Karpas-422 (cell line): Measurements from ENCODE around the gene EREG. TPM values are rescaled to one million over a fixed set of nuclear protein-coding genes. Genes with fewer than 3 reads are reported as not detected.

Source experiments
- DNase-seq: peaks from one replicate; pipeline ENCODE4 v3.0.0-alpha.2; 2015
- H2AFZ ChIP-seq: fragments of 200-600 bp; sonication (generic); 2 replicates; pipeline ENCODE4 v1.6.1; 2014; ENCODE audit warnings: antibody characterized with exemption, low read length, mixed read lengths
- H3K27ac ChIP-seq: fragments of 200-600 bp; sonication (generic); 2 replicates; pipeline ENCODE4 v1.5.1; 2014; ENCODE audit warnings: mild to moderate bottlenecking, low read length, moderate library complexity
- H3K27me3 ChIP-seq: fragments of 200-600 bp; sonication (generic); 2 replicates; pipeline ENCODE4 v1.6.1; 2014; ENCODE audit warnings: low read length, mixed read lengths
- H3K36me3 ChIP-seq: fragments of 200-600 bp; sonication (generic); 2 replicates; pipeline ENCODE4 v1.6.1; 2014; ENCODE audit warnings: low read length, mixed read lengths; ENCODE audit not compliant: insufficient read depth
- H3K4me1 ChIP-seq: fragments of 200-600 bp; sonication (generic); 2 replicates; pipeline ENCODE4 v1.6.1; 2014; ENCODE audit warnings: mild to moderate bottlenecking, low read length, mixed read lengths
- H3K4me2 ChIP-seq: fragments of 200-600 bp; sonication (generic); 2 replicates; pipeline ENCODE4 v1.6.1; 2014; ENCODE audit warnings: low read length, low read depth, mild to moderate bottlenecking; ENCODE audit not compliant: poor library complexity, severe bottlenecking
- H3K4me3 ChIP-seq: fragments of 200-600 bp; sonication (generic); 2 replicates; pipeline ENCODE4 v1.5.1; 2014; ENCODE audit warnings: mild to moderate bottlenecking, antibody characterized with exemption, low read length, mixed read lengths
- H3K79me2 ChIP-seq: fragments of 200-600 bp; sonication (generic); 2 replicates; pipeline ENCODE4 v1.6.1; 2014; ENCODE audit warnings: mild to moderate bottlenecking, low read length, mixed read lengths
- H3K9ac ChIP-seq: fragments of 200-600 bp; sonication (generic); 2 replicates; pipeline ENCODE4 v1.6.0; 2014; ENCODE audit warnings: low read length
- H3K9me2 ChIP-seq: fragments of 200-600 bp; sonication (generic), shearing (Covaris generic); replicated peaks from 2 replicates; pipeline ENCODE4 v1.6.0; 2014; ENCODE audit warnings: mild to moderate bottlenecking, low read length, moderate library complexity; ENCODE audit not compliant: insufficient read depth
- H3K9me3 ChIP-seq: fragments of 300-700, 200-600 bp; sonication (generic); 2 replicates; pipeline ENCODE4 v1.6.1; 2014; ENCODE audit warnings: low read length, mixed read lengths
- H4K20me1 ChIP-seq: fragments of 200-600 bp; sonication (generic); 2 replicates; pipeline ENCODE4 v1.6.1; 2014; ENCODE audit warnings: mild to moderate bottlenecking, antibody characterized with exemption, low read length, low read depth; ENCODE audit not compliant: insufficient read depth
- total RNA-seq: library from RNA; depleted of rRNA; stranded (reverse); fragments of >200 nt; shearing (Covaris generic); gene quantifications from 2 replicates; pipeline ENCODE4 v1.2.3, GENCODE V29; 2014; ENCODE audit warnings: low replicate concordance

EREG gene
- total RNA-seq, 1 experiment from 2014 or later, result not detected

GRCh38 chr4:74412225-74412624 lies 47.3 kb downstream of the EREG start:
- Histone ChIP-seq H3K27ac (no peak overlapping the region), H3K9ac (no peak overlapping the region), H3K4me1 (no peaks in the 10 kb centered on the region), H3K4me2 (no peak overlapping the region), H3K79me2 (no peaks in the 10 kb centered on the region), H4K20me1 (no peaks in the 10 kb centered on the region), H3K9me2 (no peaks in the 10 kb centered on the region), H3K4me3 (no peak overlapping the region), H3K27me3 (no peaks in the 10 kb centered on the region), H2AFZ (no peak overlapping the region), H3K36me3 (no peaks in the 10 kb centered on the region), H3K9me3 (no peaks in the 10 kb centered on the region)
- DNase-seq, result no peak

- no peaks in the 10 kb centered on the region for H3K9me3 ChIP-seq
- H3K79me2 ChIP-seq, result no peaks in the 10 kb centered on the region
- H3K27ac ChIP-seq, result no peak overlapping the region
- no peaks in the 10 kb centered on the region for H4K20me1 ChIP-seq
- H3K4me1 ChIP-seq, result no peaks in the 10 kb centered on the region
- no peak for DNase-seq
- no peaks in the 10 kb centered on the region for H3K36me3 ChIP-seq
- no peak overlapping the region for H3K4me2 ChIP-seq
- no peak overlapping the region for H2AFZ ChIP-seq
- H3K4me3 ChIP-seq, result no peak overlapping the region
- no peak overlapping the region for H3K9ac ChIP-seq
- no peaks in the 10 kb centered on the region for H3K27me3 ChIP-seq
- no peaks in the 10 kb centered on the region for H3K9me2 ChIP-seq
These were observed 48.3 kb downstream of the EREG start for GRCh38 chr4:74413265-74413664.

- Histone ChIP-seq H3K4me2 (no peak overlapping the region), H3K9me2 (no peaks in the 10 kb centered on the region), H3K27me3 (no peaks in the 10 kb centered on the region), H3K27ac (no peak overlapping the region), H3K79me2 (no peaks in the 10 kb centered on the region), H3K4me3 (no peak overlapping the region), H3K9ac (no peak overlapping the region), H3K4me1 (no peaks in the 10 kb centered on the region), H2AFZ (no peak overlapping the region), H3K9me3 (no peaks in the 10 kb centered on the region), H3K36me3 (no peaks in the 10 kb centered on the region), H4K20me1 (no peaks in the 10 kb centered on the region)
- DNase-seq, result no peak
These were observed 49.3 kb downstream of the EREG start for GRCh38 chr4:74414149-74414809.

- no peak overlapping the region for H3K27ac ChIP-seq
- H3K9me3 ChIP-seq, result no peaks in the 10 kb centered on the region
- H2AFZ ChIP-seq, result no peak overlapping the region
- H3K4me1 ChIP-seq, result no peaks in the 10 kb centered on the region
- no peaks in the 10 kb centered on the region for H3K36me3 ChIP-seq
- no peaks in the 10 kb centered on the region for H3K27me3 ChIP-seq
- H3K79me2 ChIP-seq, result no peaks in the 10 kb centered on the region
- no peak overlapping the region for H3K9ac ChIP-seq
- H3K4me2 ChIP-seq, result no peak overlapping the region
- H4K20me1 ChIP-seq, result no peaks in the 10 kb centered on the region
- DNase-seq, result no peak
- no peak overlapping the region for H3K4me3 ChIP-seq
- no peaks in the 10 kb centered on the region for H3K9me2 ChIP-seq
These were observed 50.8 kb downstream of the EREG start for GRCh38 chr4:74415602-74416300.

GRCh38 chr4:74418063-74418670 lies 53.2 kb downstream of the EREG start:
- Histone ChIP-seq H3K27me3 (no peaks in the 10 kb centered on the region), H3K4me1 (no peaks in the 10 kb centered on the region), H3K4me3 (no peak overlapping the region), H2AFZ (no peak overlapping the region), H3K79me2 (no peaks in the 10 kb centered on the region), H3K9me2 (no peaks in the 10 kb centered on the region), H3K36me3 (no peaks in the 10 kb centered on the region), H3K9me3 (no peaks in the 10 kb centered on the region), H3K27ac (no peak overlapping the region), H3K4me2 (no peak overlapping the region), H4K20me1 (no peaks in the 10 kb centered on the region), H3K9ac (no peak overlapping the region)
- DNase-seq, result no peak

GRCh38 chr4:74420863-74421262 lies 55.9 kb downstream of the EREG start:
- no peaks in the 10 kb centered on the region for H4K20me1 ChIP-seq
- H3K9me3 ChIP-seq, result no peaks in the 10 kb centered on the region
- no peaks in the 10 kb centered on the region for H3K4me1 ChIP-seq
- H3K9me2 ChIP-seq, result no peaks in the 10 kb centered on the region
- no peak for DNase-seq
- H3K4me2 ChIP-seq, result no peak overlapping the region
- H3K79me2 ChIP-seq, result no peaks in the 10 kb centered on the region
- no peak overlapping the region for H2AFZ ChIP-seq
- H3K36me3 ChIP-seq, result no peaks in the 10 kb centered on the region
- no peaks in the 10 kb centered on the region for H3K27me3 ChIP-seq
- no peak overlapping the region for H3K9ac ChIP-seq
- H3K4me3 ChIP-seq, result no peak overlapping the region
- H3K27ac ChIP-seq, result no peak overlapping the region

- DNase-seq, result no peak
- no peaks in the 10 kb centered on the region for H3K36me3 ChIP-seq
- H3K4me3 ChIP-seq, result no peak overlapping the region
- no peak overlapping the region for H3K9ac ChIP-seq
- H3K9me3 ChIP-seq, result no peaks in the 10 kb centered on the region
- H3K4me2 ChIP-seq, result no peak overlapping the region
- no peak overlapping the region for H2AFZ ChIP-seq
- H3K27me3 ChIP-seq, result no peaks in the 10 kb centered on the region
- no peaks in the 10 kb centered on the region for H4K20me1 ChIP-seq
- H3K4me1 ChIP-seq, result no peaks in the 10 kb centered on the region
- H3K79me2 ChIP-seq, result no peaks in the 10 kb centered on the region
- H3K9me2 ChIP-seq, result no peaks in the 10 kb centered on the region
- no peak overlapping the region for H3K27ac ChIP-seq
These were observed 58.2 kb downstream of the EREG start for GRCh38 chr4:74423104-74423503.

- Histone ChIP-seq H3K9me2 (no peaks in the 10 kb centered on the region), H3K79me2 (no peaks in the 10 kb centered on the region), H3K4me1 (no peaks in the 10 kb centered on the region), H3K4me3 (no peak overlapping the region), H2AFZ (no peak overlapping the region), H3K36me3 (no peaks in the 10 kb centered on the region), H3K4me2 (no peak overlapping the region), H3K9ac (no peak overlapping the region), H4K20me1 (no peaks in the 10 kb centered on the region), H3K27me3 (no peaks in the 10 kb centered on the region), H3K27ac (no peak overlapping the region), H3K9me3 (no peaks in the 10 kb centered on the region)
- DNase-seq, result no peak
These were observed 59.2 kb downstream of the EREG start for GRCh38 chr4:74424111-74424510.
